H9 (cell line): ENCODE measurements around the gene SLC1A4. TPM values are rescaled to one million over a fixed set of nuclear protein-coding genes. Genes with fewer than 3 reads are reported as not detected.
A peak's percentile ranks its signal among the peaks of the same experiment; 100 is the strongest.

Experiments used
- DNase-seq: peaks from one replicate; pipeline ENCODE4 v3.0.0-alpha.2; 2017
- H2AFZ ChIP-seq: one replicate; pipeline ENCODE4 v1.6.1; 2013; ENCODE audit warnings: mild to moderate bottlenecking, low read length, control low read depth, moderate library complexity
- H2AK5ac ChIP-seq: 2 replicates; pipeline ENCODE4 v1.6.1; 2013; ENCODE audit warnings: low read length, control low read depth, mixed read lengths; ENCODE audit not compliant: insufficient read length
- H2BK120ac ChIP-seq: one replicate; pipeline ENCODE4 v1.6.1; 2013; ENCODE audit warnings: low read depth, mild to moderate bottlenecking, low read length, control low read depth, inconsistent platforms; ENCODE audit not compliant: poor library complexity, severe bottlenecking
- H2BK12ac ChIP-seq: 2 replicates; pipeline ENCODE4 v1.6.1; 2013; ENCODE audit warnings: low read length, control low read depth, mixed read lengths, low read depth; ENCODE audit not compliant: insufficient read length
- H2BK15ac ChIP-seq: 2 replicates; pipeline ENCODE4 v1.6.1; 2013; ENCODE audit warnings: low read depth, low read length, control low read depth
- H2BK20ac ChIP-seq: one replicate; pipeline ENCODE4 v1.6.1; 2013; ENCODE audit warnings: low read depth, mild to moderate bottlenecking, low read length, control low read depth, inconsistent platforms; ENCODE audit not compliant: poor library complexity, severe bottlenecking
- H2BK5ac ChIP-seq: 2 replicates; pipeline ENCODE4 v1.6.1; 2013; ENCODE audit warnings: low read length, control low read depth, mixed read lengths; ENCODE audit not compliant: insufficient read length
- H3K14ac ChIP-seq: 2 replicates; pipeline ENCODE4 v1.6.1; 2013; ENCODE audit warnings: low read length, control low read depth; ENCODE audit not compliant: insufficient read depth
- H3K18ac ChIP-seq: 2 replicates; pipeline ENCODE4 v1.6.1; 2013; ENCODE audit warnings: low read depth, mild to moderate bottlenecking, mixed read lengths, low read length, control low read depth; ENCODE audit not compliant: insufficient read length
- H3K23ac ChIP-seq: 2 replicates; pipeline ENCODE4 v1.6.1; 2013; ENCODE audit warnings: low read length, control low read depth, mixed read lengths, low read depth; ENCODE audit not compliant: insufficient read length
- H3K23me2 ChIP-seq: 2 replicates; pipeline ENCODE4 v1.6.1; 2013; ENCODE audit warnings: low read depth, mild to moderate bottlenecking, mixed read lengths, low read length, control low read depth; ENCODE audit not compliant: insufficient read length, poor library complexity, severe bottlenecking
- H3K27ac ChIP-seq: 2 replicates; pipeline ENCODE4 v1.5.1; 2013; ENCODE audit warnings: low read length, control low read depth, mixed read lengths, low read depth; ENCODE audit not compliant: insufficient read length
- H3K27me3 ChIP-seq: 2 replicates; pipeline ENCODE4 v1.6.1; 2013; ENCODE audit warnings: low read length, control low read depth, inconsistent platforms; ENCODE audit not compliant: insufficient read depth
- H3K4ac ChIP-seq: 2 replicates; pipeline ENCODE4 v1.6.1; 2013; ENCODE audit warnings: low read depth, mild to moderate bottlenecking, control low read depth, inconsistent platforms, low read length, moderate library complexity
- H3K4me1 ChIP-seq: 2 replicates; pipeline ENCODE4 v1.6.1; 2013; ENCODE audit warnings: low read length, control low read depth, inconsistent platforms; ENCODE audit not compliant: insufficient read depth
- H3K4me2 ChIP-seq: 2 replicates; pipeline ENCODE4 v1.6.1; 2013; ENCODE audit warnings: low read length, control low read depth, mixed read lengths; ENCODE audit not compliant: insufficient read length, insufficient read depth
- H3K56ac ChIP-seq: 2 replicates; pipeline ENCODE4 v1.6.1; 2013; ENCODE audit warnings: low read depth, mild to moderate bottlenecking, mixed read lengths, low read length, control low read depth; ENCODE audit not compliant: insufficient read length
- H3K79me1 ChIP-seq: 2 replicates; pipeline ENCODE4 v1.6.1; 2013; ENCODE audit warnings: low read depth, mild to moderate bottlenecking, moderate library complexity, low read length, control low read depth, inconsistent platforms; ENCODE audit not compliant: insufficient read depth, poor library complexity, severe bottlenecking
- H3K79me2 ChIP-seq: 2 replicates; pipeline ENCODE4 v1.6.1; 2013; ENCODE audit warnings: low read length, control low read depth, inconsistent platforms; ENCODE audit not compliant: insufficient read depth
- H3K9ac ChIP-seq: 2 replicates; pipeline ENCODE4 v1.6.1; 2013; ENCODE audit warnings: low read length, control low read depth, mixed read lengths; ENCODE audit not compliant: insufficient read length; ENCODE audit errors: extremely low read depth
- H3K9me3 ChIP-seq: one replicate; pipeline ENCODE4 v1.6.1; 2013; ENCODE audit warnings: low read depth, low read length, inconsistent platforms; ENCODE audit not compliant: control insufficient read depth
- H3T11ph ChIP-seq: one replicate; pipeline ENCODE4 v1.6.1; 2013; ENCODE audit warnings: mild to moderate bottlenecking, low read length, control low read depth, inconsistent platforms
- H4K20me1 ChIP-seq: one replicate; pipeline ENCODE4 v1.6.1; 2013; ENCODE audit not compliant: control insufficient read depth, insufficient read length, insufficient read depth
- H4K5ac ChIP-seq: 2 replicates; pipeline ENCODE4 v1.6.1; 2013; ENCODE audit warnings: low read depth, mild to moderate bottlenecking, mixed read lengths, low read length, control low read depth; ENCODE audit not compliant: insufficient read length
- H4K8ac ChIP-seq: replicated peaks from 2 replicates; pipeline ENCODE4 v1.6.1; 2013; ENCODE audit warnings: low read length, control low read depth, mixed read lengths, low read depth; ENCODE audit not compliant: insufficient read length
- H4K91ac ChIP-seq: 2 replicates; pipeline ENCODE4 v1.6.1; 2013; ENCODE audit warnings: low read depth, mild to moderate bottlenecking, moderate library complexity, mixed read lengths, low read length, control low read depth; ENCODE audit not compliant: insufficient read length
- H3K27ac Mint-ChIP-seq, 3 experiments: 2 replicates in 2 of 3; 3 replicates in 1 of 3; pipeline ENCODE4 v1.8.0; 2020 to 2021; ENCODE audit warnings: mixed read lengths in 3 of 3, mild to moderate bottlenecking in 1 of 3, moderate library complexity in 1 of 3
- H3K27me3 Mint-ChIP-seq: 2 replicates; pipeline ENCODE4 v1.8.0; 2021; ENCODE audit warnings: low read depth, mild to moderate bottlenecking, moderate library complexity, mixed read lengths
- H3K36me3 Mint-ChIP-seq, 3 experiments: 2 replicates in 2 of 3; 3 replicates in 1 of 3; pipeline ENCODE4 v1.8.0; 2020 to 2021; ENCODE audit warnings: low read depth in 3 of 3, mixed read lengths in 3 of 3; ENCODE audit not compliant: insufficient read depth in 1 of 3
- H3K4me1 Mint-ChIP-seq, 2 experiments: 2 replicates each; pipeline ENCODE4 v1.8.0; 2020; ENCODE audit warnings: mixed read lengths in 2 of 2
- H3K4me3 Mint-ChIP-seq, 2 experiments: 2 replicates in 1 of 2; 3 replicates in 1 of 2; pipeline ENCODE4 v1.8.0; 2020 to 2021; ENCODE audit warnings: mild to moderate bottlenecking in 2 of 2, mixed read lengths in 2 of 2, moderate library complexity in 1 of 2
- H3K9me3 Mint-ChIP-seq, 2 experiments: 2 replicates in 1 of 2; 3 replicates in 1 of 2; pipeline ENCODE4 v1.8.0; 2020; ENCODE audit warnings: mild to moderate bottlenecking in 2 of 2, mixed read lengths in 2 of 2, moderate library complexity in 1 of 2
- WGBS: extraction: QIAGEN DNeasy Blood & Tissue Kit; methylation state at CpG from one replicate; pipeline ENCODE4 v1.1.7; 2013; ENCODE audit warnings: missing lambda C conversion rate, low lambda C conversion rate, mixed read lengths; ENCODE audit not compliant: insufficient read length; ENCODE audit errors: extremely low coverage; 5-methylcytosine and 5-hydroxymethylcytosine counted together
- total RNA-seq: library from RNA; stranded (reverse); gene quantifications from 2 replicates; pipeline ENCODE4 v1.2.1, GENCODE V29; 2021
- TF ChIP-seq, protein P1 (sequence below): fragments of 200-600 bp; sonication (generic); conservative IDR thresholded peaks from 3 replicates; pipeline ENCODE4 v1.8.0; 2021; ENCODE audit warnings: antibody characterized with exemption, mild to moderate bottlenecking

The SLC1A4 gene
- total RNA-seq, 1 experiment from 2014 or later: 1.9 TPM

DNA sequence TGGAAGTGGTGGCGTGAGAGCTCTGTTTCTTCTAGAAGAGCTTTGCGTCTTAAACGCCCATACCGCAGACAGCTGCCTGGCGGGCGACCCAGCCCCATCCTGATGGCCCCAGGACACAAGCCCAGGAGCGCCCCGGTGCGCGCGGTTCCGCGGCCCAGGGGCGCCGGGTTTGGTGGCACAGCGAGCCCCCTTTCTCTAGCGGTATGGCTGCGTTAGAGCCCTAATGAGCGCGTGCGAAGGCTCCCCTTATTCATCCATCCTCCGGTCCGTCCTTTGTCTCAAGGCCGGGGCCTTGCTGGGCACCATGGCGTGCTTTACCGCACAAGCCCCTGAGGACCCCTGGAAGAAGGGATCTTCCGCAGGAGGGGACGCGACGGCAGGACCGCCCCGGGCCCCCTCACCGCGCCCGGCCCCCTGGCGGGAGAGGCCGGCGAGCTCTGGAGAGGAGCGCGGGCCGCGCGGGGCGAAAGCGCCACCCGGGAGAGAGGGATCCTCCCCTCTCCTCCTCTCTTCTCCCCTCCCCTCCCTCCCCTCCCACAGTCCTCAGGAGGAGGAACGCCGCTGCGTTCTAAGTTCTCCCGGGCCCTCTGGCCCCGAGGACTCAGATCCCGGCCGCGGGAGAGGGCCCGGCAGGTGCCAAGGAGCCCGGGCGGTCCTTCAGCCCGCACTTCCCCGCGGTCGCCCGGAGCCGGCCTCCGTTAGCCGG lies 626 bp upstream of the SLC1A4 start:
- Mint-ChIP-seq H3K36me3 (peaks cover 0 to 2% (median 0%) of the 10 kb centered on the region in 3 experiments; a peak in 3 of 7 replicates), H3K4me3 (peak overlapping the region; percentile 55 to 81), H3K4me1 (peaks cover 16 to 20% of the 10 kb centered on the region in 2 experiments), H3K27ac (no peak overlapping the region), H3K27me3 (peaks cover 78% of the 10 kb centered on the region), H3K9me3 (no peaks in the 10 kb centered on the region; a peak in 1 of 5 replicates)
- Histone ChIP-seq H3K27ac (no peak overlapping the region), H2BK5ac (no peak overlapping the region), H3K9ac (peak overlapping the region; percentile 43), H3T11ph (no peak overlapping the region), H2AFZ (no peak overlapping the region), H3K4me2 (peak overlapping the region; percentile 53), H3K9me3 (no peaks in the 10 kb centered on the region), H2BK15ac (no peak overlapping the region), H3K56ac (no peak overlapping the region), H2BK12ac (no peak overlapping the region), H3K14ac (peak overlapping the region; percentile 78; the same call in 1 of the 2 replicates), H2BK20ac (no peak overlapping the region), H3K18ac (peak overlapping the region; percentile 62), H2AK5ac (no peak overlapping the region), H3K4me1 (no peaks in the 10 kb centered on the region), H3K23me2 (peaks cover 13% of the 10 kb centered on the region), H4K20me1 (no peaks in the 10 kb centered on the region), H4K91ac (no peak overlapping the region), H3K4ac (no peak overlapping the region), H3K27me3 (peaks cover 26% of the 10 kb centered on the region; the same call in 1 of the 2 replicates), H4K8ac (no peak overlapping the region), H3K79me1 (no peaks in the 10 kb centered on the region), H4K5ac (no peak overlapping the region), H3K23ac (no peak overlapping the region), H3K79me2 (no peaks in the 10 kb centered on the region), H2BK120ac (no peak overlapping the region)
- TF ChIP-seq, protein P1, sequence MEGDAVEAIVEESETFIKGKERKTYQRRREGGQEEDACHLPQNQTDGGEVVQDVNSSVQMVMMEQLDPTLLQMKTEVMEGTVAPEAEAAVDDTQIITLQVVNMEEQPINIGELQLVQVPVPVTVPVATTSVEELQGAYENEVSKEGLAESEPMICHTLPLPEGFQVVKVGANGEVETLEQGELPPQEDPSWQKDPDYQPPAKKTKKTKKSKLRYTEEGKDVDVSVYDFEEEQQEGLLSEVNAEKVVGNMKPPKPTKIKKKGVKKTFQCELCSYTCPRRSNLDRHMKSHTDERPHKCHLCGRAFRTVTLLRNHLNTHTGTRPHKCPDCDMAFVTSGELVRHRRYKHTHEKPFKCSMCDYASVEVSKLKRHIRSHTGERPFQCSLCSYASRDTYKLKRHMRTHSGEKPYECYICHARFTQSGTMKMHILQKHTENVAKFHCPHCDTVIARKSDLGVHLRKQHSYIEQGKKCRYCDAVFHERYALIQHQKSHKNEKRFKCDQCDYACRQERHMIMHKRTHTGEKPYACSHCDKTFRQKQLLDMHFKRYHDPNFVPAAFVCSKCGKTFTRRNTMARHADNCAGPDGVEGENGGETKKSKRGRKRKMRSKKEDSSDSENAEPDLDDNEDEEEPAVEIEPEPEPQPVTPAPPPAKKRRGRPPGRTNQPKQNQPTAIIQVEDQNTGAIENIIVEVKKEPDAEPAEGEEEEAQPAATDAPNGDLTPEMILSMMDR: peak; percentile 29; the same call in 1 of the 3 replicates
- DNase-seq: peak; percentile 63
- WGBS: no CpG with 5 or more reads among the region's 65 CpGs
